ENCODE data around the gene RIT1. TPM values are rescaled to one million over a fixed set of nuclear protein-coding genes. Genes with fewer than 3 reads are reported as not detected.

The RIT1 gene
- total RNA-seq, 1 experiment from 2014 or later: 21.9 TPM

DNA sequence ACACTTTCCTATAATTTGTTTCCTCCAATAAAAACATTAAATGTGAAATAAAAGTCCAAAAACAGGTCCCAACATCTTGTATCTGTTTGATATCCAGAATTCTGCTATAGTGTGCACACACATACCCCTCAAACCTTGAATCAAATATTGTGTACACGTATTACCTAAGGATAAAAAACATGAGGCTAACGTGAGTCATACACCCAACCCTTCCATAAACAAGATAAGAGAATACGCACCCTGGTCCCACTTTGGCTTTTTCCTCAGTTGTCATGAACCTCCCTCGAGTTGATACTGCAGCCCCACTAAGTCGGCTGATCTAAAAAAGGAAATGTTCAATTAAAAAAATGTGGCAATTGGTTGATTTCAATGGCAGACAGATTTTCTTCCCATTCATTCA lies 17.9 kb upstream of the RIT1 start:
- Histone ChIP-seq H3K4me1 (peaks cover 20% of the 10 kb centered on the region), H3K36me3 (ENCODE audit: control insufficient read depth, insufficient read depth, low read length) (peaks cover 3% of the 10 kb centered on the region; the same call in 1 of the 2 replicates), H3K4me3 (ENCODE audit: low read depth, low read length) (no peak overlapping the region), H3K27me3 (replicated peaks; ENCODE audit: control insufficient read depth, insufficient read depth, low read length) (no peaks in the 10 kb centered on the region), H3K9me3 (no peaks in the 10 kb centered on the region)
- no peak overlapping the region for H3K27ac Mint-ChIP-seq (ENCODE audit: unreplicated experiment)
- no peak overlapping the region for H3K4me3 Mint-ChIP-seq (ENCODE audit: unreplicated experiment)
- no TSS peak for BruUV-seq (replicated peaks)
- H3K36me3 Mint-ChIP-seq (ENCODE audit: insufficient read depth, unreplicated experiment): no peaks in the 10 kb centered on the region
- intact Hi-C loops (cut with micrococcal nuclease; ENCODE audit: unreplicated experiment): no loop called here
- peaks cover 16% of the 10 kb centered on the region for H3K4me1 Mint-ChIP-seq (ENCODE audit: low read depth, unreplicated experiment)
- H3K9me3 Mint-ChIP-seq (ENCODE audit: unreplicated experiment): no peaks in the 10 kb centered on the region
- POLR2A ChIA-PET: no interaction called here
- no peaks in the 10 kb centered on the region for H3K27me3 Mint-ChIP-seq (ENCODE audit: insufficient read depth, unreplicated experiment)
- DNase-seq: no peak
- CTCF ChIA-PET: no interaction called here
- TF ChIP-seq, protein P1, sequence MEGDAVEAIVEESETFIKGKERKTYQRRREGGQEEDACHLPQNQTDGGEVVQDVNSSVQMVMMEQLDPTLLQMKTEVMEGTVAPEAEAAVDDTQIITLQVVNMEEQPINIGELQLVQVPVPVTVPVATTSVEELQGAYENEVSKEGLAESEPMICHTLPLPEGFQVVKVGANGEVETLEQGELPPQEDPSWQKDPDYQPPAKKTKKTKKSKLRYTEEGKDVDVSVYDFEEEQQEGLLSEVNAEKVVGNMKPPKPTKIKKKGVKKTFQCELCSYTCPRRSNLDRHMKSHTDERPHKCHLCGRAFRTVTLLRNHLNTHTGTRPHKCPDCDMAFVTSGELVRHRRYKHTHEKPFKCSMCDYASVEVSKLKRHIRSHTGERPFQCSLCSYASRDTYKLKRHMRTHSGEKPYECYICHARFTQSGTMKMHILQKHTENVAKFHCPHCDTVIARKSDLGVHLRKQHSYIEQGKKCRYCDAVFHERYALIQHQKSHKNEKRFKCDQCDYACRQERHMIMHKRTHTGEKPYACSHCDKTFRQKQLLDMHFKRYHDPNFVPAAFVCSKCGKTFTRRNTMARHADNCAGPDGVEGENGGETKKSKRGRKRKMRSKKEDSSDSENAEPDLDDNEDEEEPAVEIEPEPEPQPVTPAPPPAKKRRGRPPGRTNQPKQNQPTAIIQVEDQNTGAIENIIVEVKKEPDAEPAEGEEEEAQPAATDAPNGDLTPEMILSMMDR (IDR thresholded peaks at IDR 0.05; ENCODE audit: insufficient read depth in 1 of 2, low read depth in 1 of 2, low read length in 1 of 2, severe bottlenecking in 1 of 2, unreplicated experiment in 1 of 2): no peak

DNA sequence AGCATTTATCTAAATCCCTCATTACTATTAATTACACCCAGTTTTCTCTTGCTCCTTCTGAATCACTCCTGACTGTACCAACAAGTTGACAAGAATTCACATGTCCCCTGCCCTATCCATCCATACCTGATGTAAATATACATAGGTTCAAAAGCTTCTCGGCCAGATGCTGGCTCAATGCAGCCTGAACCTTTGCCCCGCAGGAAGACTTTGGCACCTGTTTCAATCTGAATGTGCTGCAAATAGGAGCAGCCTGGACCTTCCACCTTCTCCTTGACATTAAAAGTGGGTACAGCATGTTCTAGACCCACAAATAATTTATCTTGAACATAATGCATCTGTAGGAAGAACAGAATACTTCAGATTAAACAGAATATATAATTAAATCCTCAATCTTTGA lies 14.4 kb upstream of the RIT1 start:
- Mint-ChIP-seq H3K4me3 (ENCODE audit: unreplicated experiment) (no peak overlapping the region), H3K9me3 (ENCODE audit: unreplicated experiment) (no peaks in the 10 kb centered on the region), H3K27me3 (ENCODE audit: insufficient read depth, unreplicated experiment) (no peaks in the 10 kb centered on the region), H3K36me3 (ENCODE audit: insufficient read depth, unreplicated experiment) (no peaks in the 10 kb centered on the region), H3K4me1 (ENCODE audit: low read depth, unreplicated experiment) (peaks cover 7% of the 10 kb centered on the region), H3K27ac (ENCODE audit: unreplicated experiment) (no peak overlapping the region)
- ChIA-PET CTCF (no interaction called here), POLR2A (no interaction called here)
- no peak for DNase-seq
- Histone ChIP-seq H3K4me3 (ENCODE audit: low read depth, low read length) (no peak overlapping the region), H3K9me3 (no peaks in the 10 kb centered on the region), H3K27me3 (replicated peaks; ENCODE audit: control insufficient read depth, insufficient read depth, low read length) (no peaks in the 10 kb centered on the region), H3K4me1 (no peaks in the 10 kb centered on the region), H3K36me3 (ENCODE audit: control insufficient read depth, insufficient read depth, low read length) (peaks cover 4% of the 10 kb centered on the region; the same call in 1 of the 2 replicates)
- no TSS peak for BruUV-seq (replicated peaks)
- intact Hi-C loops (cut with micrococcal nuclease; ENCODE audit: unreplicated experiment): no loop called here
- TF ChIP-seq, protein P1 (IDR thresholded peaks at IDR 0.05; ENCODE audit: insufficient read depth in 1 of 2, low read depth in 1 of 2, low read length in 1 of 2, severe bottlenecking in 1 of 2, unreplicated experiment in 1 of 2): no peak

DNA sequence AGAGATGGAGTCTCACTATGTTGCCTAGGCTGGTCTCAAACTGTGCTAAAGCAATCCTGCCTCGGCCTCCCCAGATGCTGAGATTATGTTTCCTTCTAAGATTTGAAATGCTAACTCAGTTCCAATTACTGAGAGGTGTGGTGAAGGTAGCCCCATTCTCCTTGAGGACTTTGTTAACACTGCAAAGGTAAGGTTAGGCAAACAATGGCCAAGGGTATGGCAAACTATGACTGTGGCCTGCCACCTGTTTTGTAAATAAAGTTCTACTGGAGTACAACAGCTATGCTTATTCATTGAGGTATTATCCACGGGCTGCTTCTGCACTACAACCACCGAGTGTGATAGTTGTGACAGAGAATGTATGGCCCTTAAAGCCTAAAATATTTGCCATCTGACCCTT lies 9.6 kb upstream of the RIT1 start:
- POLR2A ChIA-PET: no interaction called here
- TSS peak; percentile 7 for BruUV-seq (replicated peaks)

More for the DNA sequence above, 9.6 kb upstream of the RIT1 start:
- no peak for DNase-seq
- H3K4me3 ChIP-seq (ENCODE audit: low read depth, low read length): no peak overlapping the region
- CTCF ChIA-PET: no interaction called here
- H3K27ac Mint-ChIP-seq (ENCODE audit: unreplicated experiment): no peak overlapping the region
- no peaks in the 10 kb centered on the region for H3K36me3 Mint-ChIP-seq (ENCODE audit: insufficient read depth, unreplicated experiment)
- no peaks in the 10 kb centered on the region for H3K4me1 Mint-ChIP-seq (ENCODE audit: low read depth, unreplicated experiment)
- H3K9me3 ChIP-seq: no peaks in the 10 kb centered on the region
- H3K9me3 Mint-ChIP-seq (ENCODE audit: unreplicated experiment): no peaks in the 10 kb centered on the region
- H3K4me1 ChIP-seq: no peaks in the 10 kb centered on the region
- TF ChIP-seq, protein P1 (IDR thresholded peaks at IDR 0.05; ENCODE audit: insufficient read depth in 1 of 2, low read depth in 1 of 2, low read length in 1 of 2, severe bottlenecking in 1 of 2, unreplicated experiment in 1 of 2): no peak
- no peak overlapping the region for H3K4me3 Mint-ChIP-seq (ENCODE audit: unreplicated experiment)
- peaks cover 7% of the 10 kb centered on the region for H3K36me3 ChIP-seq (ENCODE audit: control insufficient read depth, insufficient read depth, low read length)
- no peaks in the 10 kb centered on the region for H3K27me3 Mint-ChIP-seq (ENCODE audit: insufficient read depth, unreplicated experiment)
- intact Hi-C loops (cut with micrococcal nuclease; ENCODE audit: unreplicated experiment): no loop called here
- H3K27me3 ChIP-seq (replicated peaks; ENCODE audit: control insufficient read depth, insufficient read depth, low read length): no peaks in the 10 kb centered on the region
